ENCODE measurements around the gene HECTD4. TPM values are rescaled to one million over a fixed set of nuclear protein-coding genes. Genes with fewer than 3 reads are reported as not detected.

The HECTD4 gene
- total RNA-seq, 1 experiment from 2014 or later = 51.3 TPM

- Histone ChIP-seq H3K27me3 (ENCODE audit: control insufficient read depth, insufficient read depth, low read length) (no peaks in the 10 kb centered on the region), H3K4me1 (ENCODE audit: control insufficient read depth, insufficient read depth, low read length) (peaks cover 20% of the 10 kb centered on the region), H3K36me3 (ENCODE audit: control insufficient read depth, insufficient read depth, low read length) (no peaks in the 10 kb centered on the region), H3K4me3 (ENCODE audit: low read depth in 2 of 2, low read length in 2 of 2) (no peak overlapping the region), H3K27ac (ENCODE audit: low read length) (no peak overlapping the region), H3K9me3 (ENCODE audit: control insufficient read depth, insufficient read depth, low read depth, low read length) (no peaks in the 10 kb centered on the region)
- DNase-seq (ENCODE audit: low read depth, low spot score) (no peak), ATAC-seq (no peak)
- TF ChIP-seq SIN3A (IDR thresholded peaks at IDR 0.05; ENCODE audit: borderline replicate concordance, insufficient read depth, low read depth, low read length) = no peak
- TF ChIP-seq REST (IDR thresholded peaks at IDR 0.05; ENCODE audit: insufficient read depth in 1 of 2, low read depth in 2 of 2, low read length in 1 of 2) = no peak
- TF ChIP-seq CTCF (IDR thresholded peaks at IDR 0.05) = no peak
- TF ChIP-seq TCF7L2 (IDR thresholded peaks at IDR 0.05; ENCODE audit: low read depth, low read length) = no peak
- TF ChIP-seq POLR2AphosphoS5 (IDR thresholded peaks at IDR 0.05; ENCODE audit: low read depth, low read length) = no peak
- CTCF ChIA-PET = no interaction called here
- intact Hi-C loops (cut with micrococcal nuclease; ENCODE audit: unreplicated experiment) (no loop called here), in situ Hi-C loops (cut with HindIII; ENCODE audit: low pct_unique_long_range_greater_than_20kb, low sequenced_read_pairs) (no loop called here)
- no TSS peak for BruUV-seq (replicated peaks)
- POLR2A ChIA-PET = no interaction called here
Observed at GRCh38 chr12:112115259-112116045, 266.8 kb downstream of the HECTD4 start.

GRCh38 chr12:112112409-112113133 is 269.7 kb downstream of the HECTD4 start:
- in situ Hi-C loops (cut with HindIII; ENCODE audit: low pct_unique_long_range_greater_than_20kb, low sequenced_read_pairs) (no loop called here), intact Hi-C loops (cut with micrococcal nuclease; ENCODE audit: unreplicated experiment) (no loop called here)
- Histone ChIP-seq H3K36me3 (ENCODE audit: control insufficient read depth, insufficient read depth, low read length) (peaks cover 5% of the 10 kb centered on the region; the same call in 1 of the 2 replicates), H3K27me3 (ENCODE audit: control insufficient read depth, insufficient read depth, low read length) (no peaks in the 10 kb centered on the region), H3K4me1 (ENCODE audit: control insufficient read depth, insufficient read depth, low read length) (peaks cover 26% of the 10 kb centered on the region), H3K4me3 (ENCODE audit: low read depth in 2 of 2, low read length in 2 of 2) (no peak overlapping the region), H3K9me3 (ENCODE audit: control insufficient read depth, insufficient read depth, low read depth, low read length) (no peaks in the 10 kb centered on the region), H3K27ac (ENCODE audit: low read length) (peak overlapping the region; percentile 58)
- ChIA-PET CTCF (no interaction called here), POLR2A (interaction anchor here (1.2 kb wide), 1 partner anchor 11 kb away, joined by 4 read pairs; no protein-coding TSS in a partner anchor)
- DNase-seq (ENCODE audit: low read depth, low spot score) (no peak), ATAC-seq (peak; percentile 27)
- no TSS peak for BruUV-seq (replicated peaks)
- no peak for TF ChIP-seq TCF7L2 (IDR thresholded peaks at IDR 0.05; ENCODE audit: low read depth, low read length)
- TF ChIP-seq REST (IDR thresholded peaks at IDR 0.05; ENCODE audit: insufficient read depth in 1 of 2, low read depth in 2 of 2, low read length in 1 of 2) = no peak
- no peak for TF ChIP-seq SIN3A (IDR thresholded peaks at IDR 0.05; ENCODE audit: borderline replicate concordance, insufficient read depth, low read depth, low read length)
- TF ChIP-seq POLR2AphosphoS5 (IDR thresholded peaks at IDR 0.05; ENCODE audit: low read depth, low read length) = no peak
- TF ChIP-seq CTCF (IDR thresholded peaks at IDR 0.05) = no peak

All from Panc1 (cell line).